Gastrocnemius medialis (tissue), 4 donors: ENCODE results near the gene NRG2.

ENCODE experiments used
- CTCF ChIP-seq, 5 experiments: fragments of 450-650 bp in 3 of 5; fragments of 200-600 bp in 2 of 5; sonication (generic) in 2 of 5; IDR thresholded peaks in 4 of 5; conservative IDR thresholded peaks in 1 of 5; 1 replicate in 4 of 5; 2 replicates in 1 of 5; pipeline ENCODE4 v1.5.1; 2016 to 2019; ENCODE audit warnings: antibody characterized with exemption in 5 of 5, mild to moderate bottlenecking in 3 of 5, moderate library complexity in 3 of 5
- POLR2A ChIP-seq, 2 donors: fragments of 450-650 bp; IDR thresholded peaks; one replicate each; pipeline ENCODE4 v1.6.1; 2017; ENCODE audit warnings: antibody characterized with exemption in 2 of 2, mild to moderate bottlenecking in 2 of 2, moderate library complexity in 2 of 2

- TF ChIP-seq CTCF (IDR thresholded peaks at IDR 0.05 in 4 of 5, conservative IDR thresholded peaks at IDR 0.05 in 1 of 5) (no peak), POLR2A (IDR thresholded peaks at IDR 0.05) (no peak)
Measured at GRCh38 chr5:139838381-139839197, 204.5 kb downstream of the NRG2 start.
